GM23248 (cell line): ENCODE results near the gene IFI44. TPM values are rescaled to one million over a fixed set of nuclear protein-coding genes. Genes with fewer than 3 reads are reported as not detected.

Experiments used
- DNase-seq: peaks from one replicate; pipeline ENCODE4 v3.0.0-alpha.2; 2015
- H2AFZ ChIP-seq: fragments of 200-600 bp; sonication (generic); 2 replicates; pipeline ENCODE4 v1.6.1; 2016; ENCODE audit warnings: antibody characterized with exemption
- H3F3A ChIP-seq: fragments of 200-600 bp; sonication (generic); 2 replicates; pipeline ENCODE4 v1.6.1; 2016; ENCODE audit warnings: mild to moderate bottlenecking, antibody characterized with exemption, mixed run types; ENCODE audit not compliant: insufficient read depth
- H3K27ac ChIP-seq: fragments of 200-600 bp; sonication (generic); 2 replicates; pipeline ENCODE4 v1.5.1; 2016; ENCODE audit warnings: mild to moderate bottlenecking
- H3K27me3 ChIP-seq: fragments of 200-600 bp; sonication (generic); replicated peaks from 2 replicates; pipeline ENCODE4 v1.6.1; 2016; ENCODE audit warnings: mild to moderate bottlenecking; ENCODE audit not compliant: insufficient read depth
- H3K36me3 ChIP-seq: fragments of 200-600 bp; sonication (generic); 2 replicates; pipeline ENCODE4 v1.6.1; 2016; ENCODE audit warnings: low read depth, mild to moderate bottlenecking
- H3K4me1 ChIP-seq: fragments of 200-600 bp; sonication (generic); 2 replicates; pipeline ENCODE4 v1.6.1; 2016; ENCODE audit warnings: mild to moderate bottlenecking; ENCODE audit not compliant: insufficient read depth
- H3K4me2 ChIP-seq: fragments of 200-600 bp; sonication (generic); one replicate; pipeline ENCODE4 v1.6.1; 2016; ENCODE audit warnings: mild to moderate bottlenecking; ENCODE audit not compliant: unreplicated experiment
- H3K4me3 ChIP-seq: fragments of 200-600 bp; sonication (generic); 2 replicates; pipeline ENCODE4 v1.5.1; 2016; ENCODE audit warnings: mild to moderate bottlenecking
- H3K79me2 ChIP-seq: fragments of 200-600 bp; sonication (generic); 2 replicates; pipeline ENCODE4 v1.6.1; 2016; ENCODE audit warnings: mild to moderate bottlenecking; ENCODE audit not compliant: insufficient read depth
- H3K9ac ChIP-seq: fragments of 200-600 bp; sonication (generic); 2 replicates; pipeline ENCODE4 v1.6.1; 2016; ENCODE audit warnings: mild to moderate bottlenecking
- H3K9me2 ChIP-seq: fragments of 200-600 bp; sonication (generic); 2 replicates; pipeline ENCODE4 v1.6.1; 2016; ENCODE audit warnings: mixed run types, mild to moderate bottlenecking, moderate library complexity; ENCODE audit not compliant: insufficient read depth
- H3K9me3 ChIP-seq: fragments of 200-600 bp; sonication (generic); one replicate; pipeline ENCODE4 v1.6.1; 2017; ENCODE audit warnings: low read depth
- H4K20me1 ChIP-seq: fragments of 200-600 bp; sonication (generic); 2 replicates; pipeline ENCODE4 v1.6.0; 2016; ENCODE audit not compliant: insufficient read depth
- EZH2 ChIP-seq: fragments of 200-600 bp; sonication (generic); IDR thresholded peaks from 2 replicates; pipeline ENCODE4 v1.6.1; 2018; ENCODE audit warnings: antibody characterized with exemption, mild to moderate bottlenecking; ENCODE audit not compliant: insufficient read depth, poor library complexity, severe bottlenecking
- EZH2phosphoT487 ChIP-seq: fragments of 200-600 bp; sonication (generic); IDR thresholded peaks from 2 replicates; pipeline ENCODE4 v1.6.1; 2018; ENCODE audit warnings: antibody characterized with exemption, moderate library complexity, mild to moderate bottlenecking, low read depth; ENCODE audit not compliant: insufficient read depth
- WGBS, 2 experiments: methylation state at CpG; one replicate each; pipeline ENCODE4 v1.1.6; 2015 to 2017; ENCODE audit warnings: low lambda C conversion rate in 2 of 2, low coverage in 1 of 2; ENCODE audit errors: missing lambda C conversion rate in 2 of 2; 5-methylcytosine and 5-hydroxymethylcytosine counted together
- in situ Hi-C: fragments of 300-500 bp; cut with MboI; formaldehyde crosslinking; loops from 2 replicates; pipeline ENCODE4 v1.15.0; 2020
- polyA plus RNA-seq: library from polyadenylated mRNA; unstranded; fragments of >200 nt; fragmentation: Nextera tagmentation; extraction: Ambion mirVana; gene quantifications from 2 replicates; pipeline ENCODE4 v1.2.1, GENCODE V29; 2016
- total RNA-seq: library from RNA; depleted of rRNA; stranded (reverse); fragments of >200 nt; shearing (Covaris generic); gene quantifications from 2 replicates; pipeline ENCODE4 v1.2.3, GENCODE V29; 2014

IFI44 gene
- total and polyA plus RNA-seq, 2 experiments from 2014 or later: 0.86 to 4.3 TPM

DNA sequence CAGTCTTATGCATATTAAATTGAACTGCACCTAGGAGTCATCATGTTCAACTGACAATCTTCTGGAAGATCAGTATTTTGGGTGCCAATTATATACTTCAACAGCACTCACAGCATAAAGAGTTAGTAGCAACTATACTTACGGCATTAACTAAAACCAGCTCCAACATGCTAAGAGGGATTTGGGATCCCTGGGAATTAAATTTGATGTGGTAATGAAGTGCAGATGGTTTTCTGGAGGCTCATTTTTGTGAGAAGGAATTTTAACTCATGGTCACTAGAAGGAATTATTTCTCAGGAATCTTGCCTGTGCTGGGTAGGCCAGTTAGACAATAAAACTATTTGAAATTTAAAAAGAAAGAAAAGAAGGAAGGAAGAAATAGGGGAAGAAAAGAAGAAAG lies 18.3 kb downstream of the IFI44 start:
- Histone ChIP-seq H3K9me2 (no peaks in the 10 kb centered on the region), H3F3A (no peaks in the 10 kb centered on the region), H3K9me3 (no peaks in the 10 kb centered on the region), H2AFZ (no peak overlapping the region), H3K4me1 (no peaks in the 10 kb centered on the region), H3K9ac (no peak overlapping the region), H3K4me3 (no peak overlapping the region), H4K20me1 (no peaks in the 10 kb centered on the region), H3K27me3 (no peaks in the 10 kb centered on the region), H3K36me3 (no peaks in the 10 kb centered on the region), H3K79me2 (no peaks in the 10 kb centered on the region), H3K4me2 (no peak overlapping the region), H3K27ac (no peak overlapping the region)
- in situ Hi-C loops: no loop called here
- no peak for DNase-seq
- TF ChIP-seq EZH2phosphoT487: no peak
- TF ChIP-seq EZH2: no peak
- WGBS, 2 experiments: 72 to 79% methylated on average over 1 of the region's 1 CpG

- Histone ChIP-seq H3K27me3 (no peaks in the 10 kb centered on the region), H3K9me3 (no peaks in the 10 kb centered on the region), H3K27ac (no peak overlapping the region), H4K20me1 (no peaks in the 10 kb centered on the region), H3K79me2 (no peaks in the 10 kb centered on the region), H3K4me2 (no peak overlapping the region), H3K36me3 (no peaks in the 10 kb centered on the region), H3K9ac (no peak overlapping the region), H3K4me1 (no peaks in the 10 kb centered on the region), H3K4me3 (no peak overlapping the region), H3K9me2 (no peaks in the 10 kb centered on the region), H3F3A (no peaks in the 10 kb centered on the region), H2AFZ (no peak overlapping the region)
- TF ChIP-seq EZH2phosphoT487 (no peak), EZH2 (no peak)
- no peak for DNase-seq
- in situ Hi-C loops: no loop called here
Observed at GRCh38 chr1:78668427-78668826, 18.8 kb downstream of the IFI44 start.

- H3F3A ChIP-seq: no peaks in the 10 kb centered on the region
- no peak for TF ChIP-seq EZH2phosphoT487
- no peak for TF ChIP-seq EZH2
- in situ Hi-C loops: no loop called here
- H3K9ac ChIP-seq: no peak overlapping the region
- no peak overlapping the region for H3K4me3 ChIP-seq
- H3K9me3 ChIP-seq: no peaks in the 10 kb centered on the region
- H3K27ac ChIP-seq: no peak overlapping the region
- H3K36me3 ChIP-seq: no peaks in the 10 kb centered on the region
- H3K79me2 ChIP-seq: no peaks in the 10 kb centered on the region
- no peak overlapping the region for H2AFZ ChIP-seq
- H3K4me2 ChIP-seq: no peak overlapping the region
- H3K27me3 ChIP-seq: no peaks in the 10 kb centered on the region
- H3K4me1 ChIP-seq: no peaks in the 10 kb centered on the region
- no peaks in the 10 kb centered on the region for H3K9me2 ChIP-seq
- 94 to 100% methylated on average over 1 of the region's 1 CpG for WGBS, 2 experiments
- DNase-seq: no peak
- H4K20me1 ChIP-seq: no peaks in the 10 kb centered on the region
Observed at GRCh38 chr1:78672428-78672827, 22.8 kb downstream of the IFI44 start.

DNA sequence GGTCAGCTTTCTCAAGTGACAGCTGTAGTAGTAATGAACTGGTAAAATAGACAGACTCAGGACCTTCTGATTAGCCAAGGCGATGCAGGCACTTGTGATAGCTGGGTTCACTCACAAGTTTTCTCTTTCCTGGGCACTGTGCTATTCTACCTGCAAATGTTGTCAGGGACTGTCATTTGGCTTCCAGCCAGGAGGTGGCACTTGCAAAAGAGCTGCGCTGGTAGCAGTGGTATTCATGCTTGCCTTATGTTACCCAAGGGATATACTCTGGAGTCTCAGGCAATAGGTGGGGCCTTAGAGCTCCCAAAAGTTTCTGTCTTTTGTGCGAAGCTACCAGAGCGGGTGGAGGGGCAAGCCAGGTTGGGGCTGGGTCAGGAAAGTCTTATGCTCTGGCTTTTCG lies 23.5 kb downstream of the IFI44 start:
- 84 to 89% methylated on average over 5 of the region's 5 CpGs for WGBS, 2 experiments
- no peaks in the 10 kb centered on the region for H3F3A ChIP-seq

GRCh38 chr1:78676347-78676982 lies 26.8 kb downstream of the IFI44 start:
- Histone ChIP-seq H3K27me3 (no peaks in the 10 kb centered on the region), H3K36me3 (no peaks in the 10 kb centered on the region), H2AFZ (no peak overlapping the region), H3K4me1 (no peaks in the 10 kb centered on the region), H3K27ac (no peak overlapping the region), H3K9ac (no peak overlapping the region), H4K20me1 (no peaks in the 10 kb centered on the region), H3K4me3 (no peak overlapping the region), H3F3A (no peaks in the 10 kb centered on the region), H3K79me2 (no peaks in the 10 kb centered on the region), H3K4me2 (no peak overlapping the region), H3K9me3 (no peaks in the 10 kb centered on the region), H3K9me2 (no peaks in the 10 kb centered on the region)
- in situ Hi-C loops: loop anchor here (25.0 kb wide), 1 partner anchor 511 kb away; no protein-coding TSS in a partner anchor
- TF ChIP-seq EZH2phosphoT487 (no peak), EZH2 (no peak)
- WGBS, 2 experiments: 32 to 33% methylated on average over 9 of the region's 9 CpGs
- peak; percentile 76 for DNase-seq

More for the DNA sequence above, 23.5 kb downstream of the IFI44 start:
- Histone ChIP-seq H3K9me2 (no peaks in the 10 kb centered on the region), H3K9me3 (no peaks in the 10 kb centered on the region), H3K27ac (no peak overlapping the region), H3K4me2 (no peak overlapping the region), H3K79me2 (no peaks in the 10 kb centered on the region), H2AFZ (no peak overlapping the region), H3K36me3 (no peaks in the 10 kb centered on the region), H4K20me1 (no peaks in the 10 kb centered on the region), H3K27me3 (no peaks in the 10 kb centered on the region), H3K4me3 (no peak overlapping the region), H3K9ac (no peak overlapping the region), H3K4me1 (no peaks in the 10 kb centered on the region)
- no peak for DNase-seq
- no peak for TF ChIP-seq EZH2
- no peak for TF ChIP-seq EZH2phosphoT487
- in situ Hi-C loops: no loop called here
